ENCODE results near the gene GLIS1. TPM values are rescaled to one million over a fixed set of nuclear protein-coding genes. Genes with fewer than 3 reads are reported as not detected.
A peak's percentile ranks its signal among the peaks of the same experiment; 100 is the strongest.

Gene GLIS1
- total and polyA plus RNA-seq, 2 of the 8 experiments (the other 6 are each of a cell fraction or from before 2014, with no cell fraction given): 0.15 to 0.22 TPM

DNA sequence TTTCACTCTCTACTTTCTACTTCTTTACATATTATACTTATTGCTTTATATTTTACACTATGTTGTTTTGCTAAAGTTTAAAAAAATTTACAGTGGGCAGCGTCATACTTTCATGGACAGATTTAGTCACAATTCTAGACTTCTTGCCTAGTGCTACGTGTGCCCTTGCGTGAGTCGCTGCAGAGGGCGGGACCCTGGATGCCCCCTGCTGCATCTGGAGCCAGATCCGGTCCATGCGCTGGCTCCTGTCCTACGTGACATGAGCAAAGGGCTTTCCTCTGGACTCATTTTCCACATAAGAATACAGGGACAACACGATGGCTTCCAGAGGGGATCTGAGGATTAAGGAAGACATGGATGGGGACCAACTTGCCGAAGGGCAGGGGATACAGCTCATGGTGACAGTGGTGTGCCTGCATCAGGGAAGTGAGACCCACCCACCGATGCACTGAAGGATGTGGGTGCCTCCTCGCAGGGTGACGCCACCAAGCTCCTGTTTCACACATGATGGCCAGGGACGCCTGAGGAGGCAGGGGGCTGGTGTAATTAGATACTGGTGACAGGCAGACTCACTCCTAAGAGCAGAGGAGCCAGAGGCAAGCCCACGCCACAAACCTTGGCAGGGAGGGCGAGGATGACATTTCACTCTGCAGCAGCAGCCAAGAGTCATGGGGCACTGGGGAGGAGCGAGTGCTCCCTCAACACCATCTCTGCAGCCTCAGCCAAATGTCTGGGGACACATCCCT, 193.1 kb downstream of the GLIS1 start:
- Histone ChIP-seq H3K79me2 (ENCODE audit: control insufficient read depth in 1 of 2, insufficient read depth in 2 of 2, low read length in 2 of 2) (no peaks in the 10 kb centered on the region), H3K4me2 (ENCODE audit: insufficient read depth in 1 of 2, low read depth in 2 of 2, low read length in 2 of 2) (no peak overlapping the region), H2BK12ac (ENCODE audit: low read depth, low read length) (no peak overlapping the region), H3K27me3 (replicated peaks in 1 of 4; ENCODE audit: control insufficient read depth in 3 of 4, extremely low read depth in 1 of 4, insufficient read depth in 3 of 4, low read length in 3 of 4) (0 out of 7 replicates have a peak, but pooled peaks cover 0 to 2% (median 0%) of the 10 kb centered on the region in 4 experiments), H3K9me3 (ENCODE audit: insufficient read depth in 2 of 2, low read depth in 1 of 2, low read length in 1 of 2) (no peaks in the 10 kb centered on the region), H3K23ac (ENCODE audit: insufficient read length) (no peak overlapping the region), H2BK5ac (ENCODE audit: low read depth, low read length) (no peak overlapping the region), H3K27ac (ENCODE audit: low read depth, low read length) (no peak overlapping the region), H3K36me3 (ENCODE audit: control insufficient read depth in 2 of 4, insufficient read depth in 4 of 4, low read length in 3 of 4) (no peaks in the 10 kb centered on the region), H3K9ac (replicated peaks in 1 of 4; ENCODE audit: extremely low read depth in 1 of 4, low read depth in 3 of 4, low read length in 3 of 4) (no peak overlapping the region), H4K91ac (replicated peaks; ENCODE audit: insufficient read length, low read length) (peak overlapping the region; percentile 4), H3K56ac (replicated peaks; ENCODE audit: insufficient read length, low read depth, low read length) (no peak overlapping the region), H2BK15ac (ENCODE audit: low read length) (no peak overlapping the region), H2AK5ac (ENCODE audit: low read depth, low read length) (no peak overlapping the region), H3K4me3 (ENCODE audit: extremely low read depth in 1 of 4, insufficient read depth in 2 of 4, low read depth in 3 of 4, low read length in 4 of 4) (no peak overlapping the region), H3K18ac (ENCODE audit: extremely low read depth, low read length) (no peak overlapping the region), H2BK20ac (ENCODE audit: low read length) (no peak overlapping the region), H2BK120ac (replicated peaks; ENCODE audit: low read depth, low read length) (no peak overlapping the region), H4K5ac (ENCODE audit: insufficient read length, low read depth, low read length) (no peak overlapping the region), H3K23me2 (ENCODE audit: low read depth, low read length) (no peaks in the 10 kb centered on the region; the same call in 1 of the 2 replicates), H3K4me1 (replicated peaks in 1 of 4; ENCODE audit: control insufficient read depth in 3 of 4, insufficient read depth in 4 of 4, low read length in 3 of 4) (no peaks in the 10 kb centered on the region; a peak in 1 of 7 replicates), H2AFZ (ENCODE audit: low read length) (no peak overlapping the region), H4K20me1 (replicated peaks in 1 of 2; ENCODE audit: control insufficient read depth in 1 of 2, insufficient read depth in 2 of 2, low read length in 2 of 2) (no peaks in the 10 kb centered on the region), H3K14ac (ENCODE audit: insufficient read length) (no peak overlapping the region), H3K79me1 (ENCODE audit: low read depth, low read length) (no peaks in the 10 kb centered on the region), H4K8ac (ENCODE audit: extremely low read depth, insufficient read depth, low read length) (no peak overlapping the region), H3K4ac (replicated peaks; ENCODE audit: insufficient read length, low read depth, low read length) (no peak overlapping the region)
- DNase-seq (ENCODE audit: low read depth in 1 of 2, low spot score in 2 of 2) (no peak), FAIRE-seq (no peak)
- WGBS, 2 experiments (ENCODE audit: extremely low coverage in 1 of 2, insufficient coverage in 1 of 2, insufficient read length in 1 of 2, insufficient replicate concordance in 2 of 2, low coverage in 1 of 2, low lambda C conversion rate in 2 of 2, missing lambda C conversion rate in 1 of 2): 87% methylated on average over 15 of the region's 17 CpGs; no CpG with 5 or more reads in 1 of the 2 experiments
- ChIA-PET POLR2A (ENCODE audit: partially characterized antibody) (no interaction called here), CTCF (ENCODE audit: partially characterized antibody) (interaction anchor here (0.9 to 1.9 kb wide), 2 partner anchors 31 to 60 kb away, joined by 3 to 4 read pairs; no protein-coding TSS in a partner anchor)
- TF ChIP-seq CEBPB (IDR thresholded peaks at IDR 0.05; ENCODE audit: low read depth, low read length) (no peak), SP1 (IDR thresholded peaks at IDR 0.05; ENCODE audit: low read depth, low read length) (no peak), POU5F1 (IDR thresholded peaks at IDR 0.05; ENCODE audit: low read depth, low read length) (no peak), HDAC2 (IDR thresholded peaks at IDR 0.05; ENCODE audit: borderline replicate concordance in 1 of 2, low read depth in 2 of 2, low read length in 2 of 2) (no peak), NANOG (IDR thresholded peaks at IDR 0.05; ENCODE audit: insufficient read depth, low read depth, low read length, poor library complexity, severe bottlenecking) (no peak), SP2 (IDR thresholded peaks at IDR 0.05; ENCODE audit: low read length) (no peak), TBP (IDR thresholded peaks at IDR 0.05; ENCODE audit: low read depth, low read length) (no peak)

Data from H1 (cell line).